Esophagus squamous epithelium (tissue), 5 donors: ENCODE results near the gene PYGB. TPM values are rescaled to one million over a fixed set of nuclear protein-coding genes. Genes with fewer than 3 reads are reported as not detected.

ENCODE experiments used
- DNase-seq: peaks from one replicate; lab custom pipeline; 2025; lab: John Stamatoyannopoulos, UW
- H3K27ac ChIP-seq, 4 donors: fragments of 200-600 bp; sonication (generic); one replicate each; pipeline ENCODE4 v1.5.1; 2016 to 2019; ENCODE audit warnings: mild to moderate bottlenecking in 1 of 4
- H3K27me3 ChIP-seq, 4 donors: fragments of 200-600 bp; sonication (generic); 1 replicate in 3 of 4; 2 replicates in 1 of 4; pipeline versions ENCODE4 v1.5.1 to v1.6.0; 2017 to 2021; ENCODE audit warnings: antibody characterized with exemption in 1 of 4
- H3K36me3 ChIP-seq, 3 donors: fragments of 200-600 bp; sonication (generic); one replicate each; pipeline ENCODE4 v1.5.1; 2016 to 2019
- H3K4me1 ChIP-seq, 3 donors: fragments of 200-600 bp; sonication (generic); one replicate each; pipeline ENCODE4 v1.5.1; 2017 to 2019
- H3K4me3 ChIP-seq, 4 donors: fragments of 200-600 bp; sonication (generic); 1 replicate in 3 of 4; 2 replicates in 1 of 4; pipeline ENCODE4 v1.5.1; 2016 to 2019; ENCODE audit warnings: mild to moderate bottlenecking in 2 of 4, moderate library complexity in 1 of 4
- H3K9me3 ChIP-seq, 3 donors: fragments of 200-600 bp; sonication (generic); one replicate each; pipeline ENCODE4 v1.5.1; 2016 to 2019
- CTCF ChIP-seq, 6 experiments: fragments of 450-650 bp in 4 of 6; fragments of 200-600 bp in 2 of 6; sonication (generic) in 2 of 6; IDR thresholded peaks; one replicate each; pipeline ENCODE4 v1.5.1; 2016 to 2019; ENCODE audit warnings: antibody characterized with exemption in 6 of 6, mild to moderate bottlenecking in 4 of 6, moderate library complexity in 4 of 6
- POLR2A ChIP-seq, 4 donors: fragments of 450-650 bp; IDR thresholded peaks; one replicate each; pipeline ENCODE4 v1.6.1; 2017; ENCODE audit warnings: antibody characterized with exemption in 4 of 4, mild to moderate bottlenecking in 4 of 4, moderate library complexity in 3 of 4
- WGBS, 2 donors: methylation state at CpG; one replicate each; pipeline ENCODE4 v1.1.5; 2018; 5-methylcytosine and 5-hydroxymethylcytosine counted together
- intact Hi-C: fragments of 100-400 bp; cut with DNase I; formaldehyde crosslinking; loops from one replicate; pipeline ENCODE4 v1.15.0; 2022
- total RNA-seq, 4 donors: library from RNA; depleted of rRNA; stranded (reverse); fragments of >200 nt; gene quantifications; one replicate each; pipeline ENCODE4 v1.1.0, GENCODE V29; 2016
- donor health status: DM: yes; HTN: yes; CAD: no.

PYGB gene
- total RNA-seq, 4 donors from 2014 or later, result 70.8 to 127 (median 95.6) TPM

- Histone ChIP-seq H3K27ac (peak overlapping the region in 2 of 4 donors; percentile 40 to 68), H3K27me3 (no peaks in the 10 kb centered on the region), H3K36me3 (peaks cover 0 to 81% (median 0%) of the 10 kb centered on the region in 3 donors), H3K4me3 (no peak overlapping the region), H3K9me3 (no peaks in the 10 kb centered on the region), H3K4me1 (peaks cover 0 to 8% (median 0%) of the 10 kb centered on the region in 3 donors)
- intact Hi-C loops, result no loop called here
- DNase-seq, result no peak
- TF ChIP-seq CTCF (IDR thresholded peaks at IDR 0.05), result no peak
- TF ChIP-seq POLR2A (IDR thresholded peaks at IDR 0.05), result no peak
- 78 to 90% methylated on average over 14 to 15 of the region's 16 CpGs for WGBS, 2 donors
Measured at GRCh38 chr20:25318471-25319240, 70.8 kb downstream of the PYGB start.

- TF ChIP-seq CTCF (IDR thresholded peaks at IDR 0.05), result no peak
- DNase-seq, result no peak
Measured at GRCh38 chr20:25319241-25320034, 71.6 kb downstream of the PYGB start.

GRCh38 chr20:25320035-25320800 lies 72.3 kb downstream of the PYGB start:
- no peaks in the 10 kb centered on the region for H3K27me3 ChIP-seq
- H3K4me1 ChIP-seq, result peaks cover 0 to 8% (median 0%) of the 10 kb centered on the region in 3 donors
- no peak for DNase-seq
- 80 to 93% methylated on average over 2 to 7 of the region's 13 CpGs for WGBS, 2 donors
- intact Hi-C loops, result no loop called here
- H3K36me3 ChIP-seq, result peaks cover 0 to 71% (median 0%) of the 10 kb centered on the region in 3 donors
- no peak overlapping the region for H3K4me3 ChIP-seq
- no peaks in the 10 kb centered on the region for H3K9me3 ChIP-seq
- no peak for TF ChIP-seq POLR2A (IDR thresholded peaks at IDR 0.05)
- no peak overlapping the region for H3K27ac ChIP-seq

More at GRCh38 chr20:25319241-25320034, 71.6 kb downstream of the PYGB start:
- Histone ChIP-seq H3K27me3 (no peaks in the 10 kb centered on the region), H3K36me3 (peaks cover 0 to 78% (median 0%) of the 10 kb centered on the region in 3 donors), H3K9me3 (no peaks in the 10 kb centered on the region), H3K27ac (peak overlapping the region in 2 of 4 donors; percentile 40 to 68), H3K4me3 (no peak overlapping the region), H3K4me1 (peaks cover 0 to 8% (median 0%) of the 10 kb centered on the region in 3 donors)
- 78 to 85% methylated on average over 4 to 8 of the region's 11 CpGs for WGBS, 2 donors
- intact Hi-C loops, result no loop called here

- Histone ChIP-seq H3K36me3 (peaks cover 0 to 62% (median 0%) of the 10 kb centered on the region in 3 donors), H3K9me3 (no peaks in the 10 kb centered on the region), H3K4me3 (no peak overlapping the region), H3K4me1 (peaks cover 0 to 12% (median 0%) of the 10 kb centered on the region in 3 donors), H3K27me3 (no peaks in the 10 kb centered on the region), H3K27ac (peak overlapping the region in 1 of 4 donors; percentile 21)
- WGBS, 2 donors, result 92% methylated on average over 4 of the region's 5 CpGs
- intact Hi-C loops, result no loop called here
- DNase-seq, result no peak
- TF ChIP-seq POLR2A (IDR thresholded peaks at IDR 0.05) (no peak), CTCF (IDR thresholded peaks at IDR 0.05) (no peak)
Measured at GRCh38 chr20:25321262-25321831, 73.5 kb downstream of the PYGB start.

- WGBS, 2 donors, result 69 to 78% methylated on average over 4 of the region's 4 CpGs
- Histone ChIP-seq H3K36me3 (peaks cover 0 to 58% (median 0%) of the 10 kb centered on the region in 3 donors), H3K27me3 (no peaks in the 10 kb centered on the region), H3K27ac (no peak overlapping the region), H3K4me1 (peaks cover 0 to 15% (median 0%) of the 10 kb centered on the region in 3 donors), H3K4me3 (no peak overlapping the region), H3K9me3 (no peaks in the 10 kb centered on the region)
- DNase-seq, result no peak
- TF ChIP-seq CTCF (IDR thresholded peaks at IDR 0.05), result no peak
- TF ChIP-seq POLR2A (IDR thresholded peaks at IDR 0.05), result no peak
- intact Hi-C loops, result no loop called here
Measured at GRCh38 chr20:25321991-25322390, 74.1 kb downstream of the PYGB start.
